HEK293 (cell line): ENCODE measurements around the gene LGALS3BP.

ENCODE experiments used
- BCL11A ChIP-seq: fragments of 450-650 bp; formaldehyde crosslinking; IDR thresholded peaks from 2 replicates; pipeline ENCODE4 v1.5.1; 2016; ENCODE audit warnings: low read depth, missing biosample characterization, missing genetic modification characterization
- GLIS2 ChIP-seq: fragments of 450-650 bp; formaldehyde crosslinking; IDR thresholded peaks from 2 replicates; pipeline ENCODE4 v1.5.1; 2016; ENCODE audit warnings: missing biosample characterization, missing genetic modification characterization
- HOXC10 ChIP-seq: sonication (generic); formaldehyde crosslinking; IDR thresholded peaks from 2 replicates; pipeline ENCODE4 v1.8.1; 2023; ENCODE audit warnings: mild to moderate bottlenecking, missing genetic modification reagents
- KLF1 ChIP-seq: fragments of 450-650 bp; formaldehyde crosslinking; IDR thresholded peaks from 2 replicates; pipeline ENCODE4 v1.5.1; 2016; ENCODE audit warnings: missing biosample characterization, missing genetic modification characterization
- KLF7 ChIP-seq: fragments of 450-650 bp; formaldehyde crosslinking; IDR thresholded peaks from 2 replicates; pipeline ENCODE4 v1.5.1; 2016; ENCODE audit warnings: missing biosample characterization, missing genetic modification characterization, borderline replicate concordance
- SCRT2 ChIP-seq: fragments of 450-650 bp; formaldehyde crosslinking; IDR thresholded peaks from 2 replicates; pipeline ENCODE4 v1.5.1; 2016; ENCODE audit warnings: missing biosample characterization, missing genetic modification characterization
- ZBTB48 ChIP-seq: fragments of 450-650 bp; formaldehyde crosslinking; IDR thresholded peaks from 2 replicates; pipeline ENCODE4 v1.5.1; 2016; ENCODE audit warnings: missing biosample characterization, missing genetic modification characterization
- ZBTB7A ChIP-seq: fragments of 450-650 bp; formaldehyde crosslinking; IDR thresholded peaks from 2 replicates; pipeline ENCODE4 v1.5.1; 2016; ENCODE audit warnings: low read depth, missing biosample characterization, missing genetic modification characterization
- ZFP41 ChIP-seq: fragments of 450-650 bp; formaldehyde crosslinking; IDR thresholded peaks from 2 replicates; pipeline ENCODE4 v1.5.1; 2016; ENCODE audit warnings: missing biosample characterization, missing genetic modification characterization, borderline replicate concordance
- ZFP69B ChIP-seq: fragments of 450-650 bp; formaldehyde crosslinking; IDR thresholded peaks from 2 replicates; pipeline ENCODE4 v1.5.1; 2016; ENCODE audit warnings: missing biosample characterization, missing genetic modification characterization
- ZNF138 ChIP-seq: fragments of 450-650 bp; formaldehyde crosslinking; IDR thresholded peaks from 2 replicates; pipeline ENCODE4 v1.5.1; 2016; ENCODE audit warnings: missing biosample characterization, missing genetic modification characterization, borderline replicate concordance
- ZNF169 ChIP-seq: fragments of 450-650 bp; formaldehyde crosslinking; IDR thresholded peaks from 2 replicates; pipeline ENCODE4 v1.5.1; 2016; ENCODE audit warnings: missing biosample characterization, missing genetic modification characterization
- ZNF19 ChIP-seq: fragments of 450-650 bp; formaldehyde crosslinking; IDR thresholded peaks from 2 replicates; pipeline ENCODE4; 2016; ENCODE audit warnings: missing biosample characterization, missing genetic modification characterization, low read depth
- ZNF202 ChIP-seq: fragments of 450-650 bp; formaldehyde crosslinking; IDR thresholded peaks from 2 replicates; pipeline ENCODE4 v1.5.1; 2016; ENCODE audit warnings: missing biosample characterization, missing genetic modification characterization, borderline replicate concordance
- ZNF211 ChIP-seq: fragments of 450-650 bp; formaldehyde crosslinking; IDR thresholded peaks from 2 replicates; pipeline ENCODE4 v1.5.1; 2016; ENCODE audit warnings: low read depth, missing biosample characterization, missing genetic modification characterization
- ZNF24 ChIP-seq: fragments of 450-650 bp; formaldehyde crosslinking; IDR thresholded peaks from 2 replicates; pipeline ENCODE4 v1.5.1; 2016; ENCODE audit warnings: missing biosample characterization, missing genetic modification characterization
- ZNF266 ChIP-seq: fragments of 450-650 bp; formaldehyde crosslinking; IDR thresholded peaks from 2 replicates; pipeline ENCODE4 v1.5.1; 2016; ENCODE audit warnings: missing biosample characterization, missing genetic modification characterization, low read depth
- ZNF354C ChIP-seq: fragments of 450-650 bp; formaldehyde crosslinking; IDR thresholded peaks from 2 replicates; pipeline ENCODE4 v1.5.1; 2016; ENCODE audit warnings: missing biosample characterization, missing genetic modification characterization, low read depth, borderline replicate concordance
- ZNF514 ChIP-seq: fragments of 450-650 bp; formaldehyde crosslinking; IDR thresholded peaks from 2 replicates; pipeline ENCODE4 v1.5.1; 2016; ENCODE audit warnings: missing biosample characterization, missing genetic modification characterization
- ZNF624 ChIP-seq: fragments of 450-650 bp; formaldehyde crosslinking; IDR thresholded peaks from 2 replicates; pipeline ENCODE4 v1.5.1; 2017; ENCODE audit warnings: missing biosample characterization, missing genetic modification characterization
- ZNF654 ChIP-seq: fragments of 450-650 bp; formaldehyde crosslinking; IDR thresholded peaks from 2 replicates; pipeline ENCODE4 v1.5.1; 2016; ENCODE audit warnings: low read depth, missing biosample characterization, missing genetic modification characterization
- ZNF843 ChIP-seq: fragments of 450-650 bp; formaldehyde crosslinking; IDR thresholded peaks from 2 replicates; pipeline ENCODE4 v1.5.1; 2016; ENCODE audit warnings: missing biosample characterization, missing genetic modification characterization
- ZXDB ChIP-seq: fragments of 450-650 bp; formaldehyde crosslinking; IDR thresholded peaks from 2 replicates; pipeline ENCODE4 v1.5.1; 2016; ENCODE audit warnings: missing biosample characterization, missing genetic modification characterization
- TF ChIP-seq, protein P1 (sequence below): fragments of 450-650 bp; formaldehyde crosslinking; IDR thresholded peaks from 2 replicates; pipeline ENCODE4 v1.5.1; 2017; ENCODE audit warnings: missing biosample characterization, missing genetic modification characterization
- TF ChIP-seq, protein P2 (sequence below): fragments of 450-650 bp; formaldehyde crosslinking; IDR thresholded peaks from 2 replicates; pipeline ENCODE4 v1.5.1; 2016; ENCODE audit warnings: missing biosample characterization, missing genetic modification characterization, borderline replicate concordance
- TF ChIP-seq, protein P3 (sequence below): fragments of 450-650 bp; formaldehyde crosslinking; IDR thresholded peaks from 2 replicates; pipeline ENCODE4; 2016; ENCODE audit warnings: missing biosample characterization, missing genetic modification characterization
- TF ChIP-seq, protein P4 (sequence below): fragments of 450-650 bp; formaldehyde crosslinking; IDR thresholded peaks from 2 replicates; pipeline ENCODE4 v1.5.1; 2016; ENCODE audit warnings: missing biosample characterization, missing genetic modification characterization
- TF ChIP-seq, protein P5 (sequence below): fragments of 450-650 bp; formaldehyde crosslinking; IDR thresholded peaks from 2 replicates; pipeline ENCODE4 v1.5.1; 2016; ENCODE audit warnings: missing biosample characterization, missing genetic modification characterization

LGALS3BP gene

DNA sequence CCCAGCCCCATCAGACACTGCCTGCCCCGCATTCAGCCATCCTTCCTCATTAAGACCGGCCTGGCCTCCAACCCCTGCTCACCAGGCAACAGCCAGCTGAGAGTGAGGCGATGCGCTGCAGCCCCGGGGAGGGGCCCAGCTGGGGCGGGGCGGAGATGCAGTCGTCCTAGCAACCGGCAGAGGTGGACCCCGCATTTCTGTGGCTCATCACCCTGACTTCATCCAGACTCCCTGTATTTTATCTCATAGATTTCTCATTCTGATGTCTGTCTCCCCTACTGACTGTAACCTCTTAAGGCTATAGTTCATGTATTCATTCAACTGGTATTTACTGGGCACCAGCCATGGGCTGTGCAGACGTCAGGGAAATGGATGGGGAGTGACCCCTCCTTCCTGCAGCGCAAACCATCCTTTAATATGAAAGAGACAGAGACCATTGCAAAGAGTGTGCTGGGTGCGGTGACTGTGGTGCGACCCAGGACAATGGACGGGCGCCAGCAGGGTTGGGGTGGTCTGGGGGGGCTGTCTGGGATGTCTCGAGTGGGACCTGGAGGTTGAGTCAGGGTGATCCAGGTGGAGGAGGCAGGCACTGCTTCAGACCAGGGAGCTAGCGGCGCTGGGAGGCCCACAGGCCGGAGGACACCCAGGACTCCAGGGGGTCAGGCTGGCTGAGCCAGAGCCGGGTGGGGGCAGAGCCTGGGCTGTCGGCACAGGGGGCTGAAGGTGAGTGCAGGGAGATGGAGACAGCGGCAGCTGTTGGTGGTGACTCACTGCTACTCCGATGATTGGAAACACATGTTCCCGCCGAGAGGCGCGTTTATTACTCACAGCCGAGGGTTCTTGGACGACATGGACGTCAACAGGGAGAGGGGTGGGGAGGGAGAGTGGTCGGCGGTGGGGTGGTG is 44.1 kb downstream of the LGALS3BP start (continued):
- TF ChIP-seq ZNF19 (tag by site-specific recombination) (no peak), ZFP41 (tag by site-specific recombination) (no peak), ZNF138 (tag by site-specific recombination) (no peak), ZNF24 (tag by site-specific recombination) (peak; percentile 74; the same call in 1 of the 2 replicates), ZNF266 (tag by site-specific recombination) (peak; percentile 100), ZNF169 (tag by site-specific recombination) (no peak), ZNF211 (tag by site-specific recombination) (no peak), GLIS2 (tag by site-specific recombination) (peak; percentile 97), ZXDB (tag by site-specific recombination) (no peak), ZFP69B (peak; percentile 64; the same call in 1 of the 2 replicates), ZBTB48 (0 out of 2 replicates have a peak, but pooled peaks have one; percentile 52), ZBTB7A (tag by site-specific recombination) (no peak), ZNF843 (tag by site-specific recombination) (0 out of 2 replicates have a peak, but pooled peaks have one; percentile 50), KLF1 (tag by site-specific recombination) (peak; percentile 39; the same call in 1 of the 2 replicates), SCRT2 (no peak), ZNF202 (tag by site-specific recombination) (no peak), ZNF624 (no peak), ZNF514 (tag by site-specific recombination) (no peak), KLF7 (tag by site-specific recombination) (no peak), ZNF354C (tag by site-specific recombination) (no peak), HOXC10 (no peak), ZNF654 (no peak), BCL11A (peak; percentile 92)
- TF ChIP-seq, protein P1, sequence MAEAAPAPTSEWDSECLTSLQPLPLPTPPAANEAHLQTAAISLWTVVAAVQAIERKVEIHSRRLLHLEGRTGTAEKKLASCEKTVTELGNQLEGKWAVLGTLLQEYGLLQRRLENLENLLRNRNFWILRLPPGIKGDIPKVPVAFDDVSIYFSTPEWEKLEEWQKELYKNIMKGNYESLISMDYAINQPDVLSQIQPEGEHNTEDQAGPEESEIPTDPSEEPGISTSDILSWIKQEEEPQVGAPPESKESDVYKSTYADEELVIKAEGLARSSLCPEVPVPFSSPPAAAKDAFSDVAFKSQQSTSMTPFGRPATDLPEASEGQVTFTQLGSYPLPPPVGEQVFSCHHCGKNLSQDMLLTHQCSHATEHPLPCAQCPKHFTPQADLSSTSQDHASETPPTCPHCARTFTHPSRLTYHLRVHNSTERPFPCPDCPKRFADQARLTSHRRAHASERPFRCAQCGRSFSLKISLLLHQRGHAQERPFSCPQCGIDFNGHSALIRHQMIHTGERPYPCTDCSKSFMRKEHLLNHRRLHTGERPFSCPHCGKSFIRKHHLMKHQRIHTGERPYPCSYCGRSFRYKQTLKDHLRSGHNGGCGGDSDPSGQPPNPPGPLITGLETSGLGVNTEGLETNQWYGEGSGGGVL (tag by site-specific recombination), result peak; percentile 84
- TF ChIP-seq, protein P2, sequence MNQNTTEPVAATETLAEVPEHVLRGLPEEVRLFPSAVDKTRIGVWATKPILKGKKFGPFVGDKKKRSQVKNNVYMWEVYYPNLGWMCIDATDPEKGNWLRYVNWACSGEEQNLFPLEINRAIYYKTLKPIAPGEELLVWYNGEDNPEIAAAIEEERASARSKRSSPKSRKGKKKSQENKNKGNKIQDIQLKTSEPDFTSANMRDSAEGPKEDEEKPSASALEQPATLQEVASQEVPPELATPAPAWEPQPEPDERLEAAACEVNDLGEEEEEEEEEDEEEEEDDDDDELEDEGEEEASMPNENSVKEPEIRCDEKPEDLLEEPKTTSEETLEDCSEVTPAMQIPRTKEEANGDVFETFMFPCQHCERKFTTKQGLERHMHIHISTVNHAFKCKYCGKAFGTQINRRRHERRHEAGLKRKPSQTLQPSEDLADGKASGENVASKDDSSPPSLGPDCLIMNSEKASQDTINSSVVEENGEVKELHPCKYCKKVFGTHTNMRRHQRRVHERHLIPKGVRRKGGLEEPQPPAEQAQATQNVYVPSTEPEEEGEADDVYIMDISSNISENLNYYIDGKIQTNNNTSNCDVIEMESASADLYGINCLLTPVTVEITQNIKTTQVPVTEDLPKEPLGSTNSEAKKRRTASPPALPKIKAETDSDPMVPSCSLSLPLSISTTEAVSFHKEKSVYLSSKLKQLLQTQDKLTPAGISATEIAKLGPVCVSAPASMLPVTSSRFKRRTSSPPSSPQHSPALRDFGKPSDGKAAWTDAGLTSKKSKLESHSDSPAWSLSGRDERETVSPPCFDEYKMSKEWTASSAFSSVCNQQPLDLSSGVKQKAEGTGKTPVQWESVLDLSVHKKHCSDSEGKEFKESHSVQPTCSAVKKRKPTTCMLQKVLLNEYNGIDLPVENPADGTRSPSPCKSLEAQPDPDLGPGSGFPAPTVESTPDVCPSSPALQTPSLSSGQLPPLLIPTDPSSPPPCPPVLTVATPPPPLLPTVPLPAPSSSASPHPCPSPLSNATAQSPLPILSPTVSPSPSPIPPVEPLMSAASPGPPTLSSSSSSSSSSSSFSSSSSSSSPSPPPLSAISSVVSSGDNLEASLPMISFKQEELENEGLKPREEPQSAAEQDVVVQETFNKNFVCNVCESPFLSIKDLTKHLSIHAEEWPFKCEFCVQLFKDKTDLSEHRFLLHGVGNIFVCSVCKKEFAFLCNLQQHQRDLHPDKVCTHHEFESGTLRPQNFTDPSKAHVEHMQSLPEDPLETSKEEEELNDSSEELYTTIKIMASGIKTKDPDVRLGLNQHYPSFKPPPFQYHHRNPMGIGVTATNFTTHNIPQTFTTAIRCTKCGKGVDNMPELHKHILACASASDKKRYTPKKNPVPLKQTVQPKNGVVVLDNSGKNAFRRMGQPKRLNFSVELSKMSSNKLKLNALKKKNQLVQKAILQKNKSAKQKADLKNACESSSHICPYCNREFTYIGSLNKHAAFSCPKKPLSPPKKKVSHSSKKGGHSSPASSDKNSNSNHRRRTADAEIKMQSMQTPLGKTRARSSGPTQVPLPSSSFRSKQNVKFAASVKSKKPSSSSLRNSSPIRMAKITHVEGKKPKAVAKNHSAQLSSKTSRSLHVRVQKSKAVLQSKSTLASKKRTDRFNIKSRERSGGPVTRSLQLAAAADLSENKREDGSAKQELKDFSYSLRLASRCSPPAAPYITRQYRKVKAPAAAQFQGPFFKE, result no peak
- TF ChIP-seq, protein P3, sequence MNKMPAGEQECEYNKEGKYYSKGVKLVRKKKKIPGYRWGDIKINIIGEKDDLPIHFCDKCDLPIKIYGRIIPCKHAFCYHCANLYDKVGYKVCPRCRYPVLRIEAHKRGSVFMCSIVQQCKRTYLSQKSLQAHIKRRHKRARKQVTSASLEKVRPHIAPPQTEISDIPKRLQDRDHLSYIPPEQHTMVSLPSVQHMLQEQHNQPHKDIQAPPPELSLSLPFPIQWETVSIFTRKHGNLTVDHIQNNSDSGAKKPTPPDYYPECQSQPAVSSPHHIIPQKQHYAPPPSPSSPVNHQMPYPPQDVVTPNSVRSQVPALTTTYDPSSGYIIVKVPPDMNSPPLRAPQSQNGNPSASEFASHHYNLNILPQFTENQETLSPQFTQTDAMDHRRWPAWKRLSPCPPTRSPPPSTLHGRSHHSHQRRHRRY (tag by site-specific recombination), result no peak
- TF ChIP-seq, protein P4, sequence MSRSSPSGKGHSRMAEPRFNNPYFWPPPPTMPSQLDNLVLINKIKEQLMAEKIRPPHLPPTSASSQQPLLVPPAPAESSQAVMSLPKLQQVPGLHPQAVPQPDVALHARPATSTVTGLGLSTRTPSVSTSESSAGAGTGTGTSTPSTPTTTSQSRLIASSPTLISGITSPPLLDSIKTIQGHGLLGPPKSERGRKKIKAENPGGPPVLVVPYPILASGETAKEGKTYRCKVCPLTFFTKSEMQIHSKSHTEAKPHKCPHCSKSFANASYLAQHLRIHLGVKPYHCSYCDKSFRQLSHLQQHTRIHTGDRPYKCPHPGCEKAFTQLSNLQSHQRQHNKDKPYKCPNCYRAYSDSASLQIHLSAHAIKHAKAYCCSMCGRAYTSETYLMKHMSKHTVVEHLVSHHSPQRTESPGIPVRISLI (tag by site-specific recombination), result no peak
- TF ChIP-seq, protein P5, sequence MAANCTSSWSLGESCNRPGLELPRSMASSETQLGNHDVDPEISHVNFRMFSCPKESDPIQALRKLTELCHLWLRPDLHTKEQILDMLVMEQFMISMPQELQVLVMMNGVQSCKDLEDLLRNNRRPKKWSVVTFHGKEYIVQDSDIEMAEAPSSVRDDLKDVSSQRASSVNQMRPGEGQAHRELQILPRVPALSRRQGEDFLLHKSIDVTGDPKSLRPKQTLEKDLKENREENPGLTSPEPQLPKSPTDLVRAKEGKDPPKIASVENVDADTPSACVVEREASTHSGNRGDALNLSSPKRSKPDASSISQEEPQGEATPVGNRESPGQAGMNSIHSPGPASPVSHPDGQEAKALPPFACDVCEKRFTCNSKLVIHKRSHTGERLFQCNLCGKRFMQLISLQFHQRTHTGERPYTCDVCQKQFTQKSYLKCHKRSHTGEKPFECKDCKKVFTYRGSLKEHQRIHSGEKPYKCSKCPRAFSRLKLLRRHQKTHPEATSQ (tag by site-specific recombination), result peak; percentile 61; the same call in 1 of the 2 replicates
